Measurements from ENCODE around the gene NEDD4L. TPM values are rescaled to one million over a fixed set of nuclear protein-coding genes. Genes with fewer than 3 reads are reported as not detected.
"Not testable (repeated sequence)": the region's sequence is repeated elsewhere in the genome, so short reads cannot be mapped to it uniquely, and the experiment has no call there.

The NEDD4L gene
- 3.7 and 4.9 TPM in 2 replicates for total RNA-seq

- intact Hi-C loops (cut with micrococcal nuclease): loop anchor here (1.0 to 5.0 kb wide), 6 partner anchors 79 to 719 kb away; no protein-coding TSS in a partner anchor
Measured at GRCh38 chr18:58043491-58044369, at the start of gene NEDD4L. Gene NEDD4L, plus strand, starts transcription at chr18:58044226. Its CDS starts 435 bp downstream, at chr18:58044661.

- intact Hi-C loops (cut with micrococcal nuclease): no loop called here
Measured at GRCh38 chr18:57995331-57995730, 48.7 kb upstream of the NEDD4L start.

GRCh38 chr18:57996894-57997293 is 47.1 kb upstream of the NEDD4L start:
- intact Hi-C loops (cut with micrococcal nuclease): not testable (repeated sequence)

- intact Hi-C loops (cut with micrococcal nuclease): no loop called here
Measured at GRCh38 chr18:57997820-57998219, 46.2 kb upstream of the NEDD4L start.

- intact Hi-C loops (cut with micrococcal nuclease): no loop called here
Measured at GRCh38 chr18:57998461-57998860, 45.6 kb upstream of the NEDD4L start.

GRCh38 chr18:58004317-58004716 is 39.7 kb upstream of the NEDD4L start:
- intact Hi-C loops (cut with micrococcal nuclease): no loop called here

GRCh38 chr18:58005011-58005410 is 39.0 kb upstream of the NEDD4L start:
- intact Hi-C loops (cut with micrococcal nuclease): no loop called here

GRCh38 chr18:58005885-58006523 is 38.0 kb upstream of the NEDD4L start:
- intact Hi-C loops (cut with micrococcal nuclease): no loop called here

- intact Hi-C loops (cut with micrococcal nuclease): no loop called here
Measured at GRCh38 chr18:58009166-58009565, 34.9 kb upstream of the NEDD4L start.

GRCh38 chr18:58010265-58010664 is 33.8 kb upstream of the NEDD4L start:
- intact Hi-C loops (cut with micrococcal nuclease): no loop called here

GRCh38 chr18:58012356-58012755 is 31.7 kb upstream of the NEDD4L start:
- intact Hi-C loops (cut with micrococcal nuclease): no loop called here

GRCh38 chr18:58013241-58014211 is 30.5 kb upstream of the NEDD4L start:
- intact Hi-C loops (cut with micrococcal nuclease): no loop called here

GRCh38 chr18:58015065-58015780 is 28.8 kb upstream of the NEDD4L start:
- intact Hi-C loops (cut with micrococcal nuclease): no loop called here

GRCh38 chr18:58017267-58017666 is 26.8 kb upstream of the NEDD4L start:
- intact Hi-C loops (cut with micrococcal nuclease): no loop called here

GRCh38 chr18:58020567-58021107 is 23.4 kb upstream of the NEDD4L start:
- intact Hi-C loops (cut with micrococcal nuclease): no loop called here

- intact Hi-C loops (cut with micrococcal nuclease): no loop called here
Measured at GRCh38 chr18:58021504-58021903, 22.5 kb upstream of the NEDD4L start.

- intact Hi-C loops (cut with micrococcal nuclease): no loop called here
Measured at GRCh38 chr18:58023108-58023507, 20.9 kb upstream of the NEDD4L start.

- intact Hi-C loops (cut with micrococcal nuclease): no loop called here
Measured at GRCh38 chr18:58024139-58024538, 19.9 kb upstream of the NEDD4L start.

- intact Hi-C loops (cut with micrococcal nuclease): no loop called here
Measured at GRCh38 chr18:58025205-58025604, 18.8 kb upstream of the NEDD4L start.

GRCh38 chr18:58025733-58026132 is 18.3 kb upstream of the NEDD4L start:
- intact Hi-C loops (cut with micrococcal nuclease): no loop called here

Measured in T-helper 2 cell treated with Interferon-gamma antibody and Interleukin-4, amounts not matched to agents 100 ng/mL and 5 ng/mL, for 36 hours (primary cell).